HepG2 (cell line): Measurements from ENCODE around the gene PIM3. TPM values are rescaled to one million over a fixed set of nuclear protein-coding genes. Genes with fewer than 3 reads are reported as not detected.

Source experiments
- ADNP ChIP-seq: sonication (generic); formaldehyde crosslinking; IDR thresholded peaks from 2 replicates; pipeline ENCODE4 v1.4.0; 2020; ENCODE audit warnings: missing genetic modification reagents
- AHR ChIP-seq: IDR thresholded peaks from 2 replicates; pipeline ENCODE4 v1.6.1; 2018; ENCODE audit warnings: missing genetic modification reagents, missing compliant biosample characterization
- BRF2 ChIP-seq: sonication (generic); formaldehyde crosslinking; IDR thresholded peaks from 2 replicates; pipeline ENCODE4 v1.8.1; 2022; ENCODE audit warnings: mild to moderate bottlenecking, missing genetic modification reagents
- CBX2 ChIP-seq, 2 experiments: fragments of 200-600 bp in 1 of 2; sonication (generic); formaldehyde crosslinking in 1 of 2; IDR thresholded peaks; 2 replicates each; pipeline versions ENCODE4 v1.7.0 to v1.8.1; 2018 to 2022; ENCODE audit warnings: low read depth in 2 of 2, low read length in 1 of 2, mild to moderate bottlenecking in 1 of 2, missing genetic modification reagents in 1 of 2
- EEA1 ChIP-seq: sonication (generic); formaldehyde crosslinking; IDR thresholded peaks from 2 replicates; pipeline ENCODE4 v1.5.1; 2020; ENCODE audit warnings: mild to moderate bottlenecking, missing genetic modification reagents, borderline replicate concordance
- FOXK1 ChIP-seq: sonication (generic); formaldehyde crosslinking; IDR thresholded peaks from 2 replicates; pipeline ENCODE4 v1.4.0; 2020; ENCODE audit warnings: low read depth, missing genetic modification reagents, borderline replicate concordance
- PHF20 ChIP-seq: sonication (generic); formaldehyde crosslinking; IDR thresholded peaks from 2 replicates; pipeline ENCODE4 v1.5.0; 2020; ENCODE audit warnings: mild to moderate bottlenecking, missing genetic modification reagents
- RARG ChIP-seq: sonication (generic); formaldehyde crosslinking; IDR thresholded peaks from 2 replicates; pipeline ENCODE4 v1.4.0; 2020; ENCODE audit warnings: low read depth, mild to moderate bottlenecking, missing genetic modification reagents
- TCF12 ChIP-seq, 2 experiments: fragments of 450-650 bp in 1 of 2; sonication (generic) in 1 of 2; formaldehyde crosslinking in 1 of 2; IDR thresholded peaks; 2 replicates each; pipeline versions ENCODE4 v1.6.1 to v1.8.0; 2017 to 2022; ENCODE audit warnings: antibody characterized with exemption in 1 of 2, mild to moderate bottlenecking in 1 of 2, missing genetic modification reagents in 1 of 2, moderate library complexity in 1 of 2
- UBTF ChIP-seq: sonication (generic); formaldehyde crosslinking; IDR thresholded peaks from 2 replicates; pipeline ENCODE4 v1.4.0; 2020; ENCODE audit warnings: mild to moderate bottlenecking, missing genetic modification reagents
- ZBTB49 ChIP-seq: sonication (generic); formaldehyde crosslinking; IDR thresholded peaks from 2 replicates; pipeline ENCODE4 v1.4.0; 2020; ENCODE audit warnings: missing genetic modification reagents, borderline replicate concordance
- ZNF101 ChIP-seq: sonication (generic); formaldehyde crosslinking; IDR thresholded peaks from 2 replicates; pipeline ENCODE4 v1.4.0; 2020; ENCODE audit warnings: mild to moderate bottlenecking, low read depth, missing genetic modification reagents, borderline replicate concordance
- ZNF383 ChIP-seq: sonication (generic); formaldehyde crosslinking; IDR thresholded peaks from 2 replicates; pipeline ENCODE4 v1.4.0; 2020; ENCODE audit warnings: missing genetic modification reagents, mild to moderate bottlenecking, borderline replicate concordance
- ZNF710 ChIP-seq: sonication (generic); formaldehyde crosslinking; IDR thresholded peaks from 2 replicates; pipeline ENCODE4 v1.5.0; 2020; ENCODE audit warnings: mild to moderate bottlenecking, missing genetic modification reagents, borderline replicate concordance
- ZNF737 ChIP-seq: sonication (generic); formaldehyde crosslinking; IDR thresholded peaks from 2 replicates; pipeline ENCODE4 v1.5.0; 2020; ENCODE audit warnings: missing genetic modification reagents, mild to moderate bottlenecking, borderline replicate concordance
- ZUFSP ChIP-seq: sonication (generic); formaldehyde crosslinking; IDR thresholded peaks from 2 replicates; pipeline ENCODE4 v1.9.0; 2021; ENCODE audit warnings: missing genetic modification reagents, mild to moderate bottlenecking, borderline replicate concordance
- polyA plus RNA-seq, 8 experiments: library from polyadenylated mRNA; depleted of rRNA in 3 of 8; stranded (reverse) in 7 of 8; unstranded in 1 of 8; fragments of >200 nt; fragmentation: Illumina TruSeq in 4 of 8; extraction: Trizol in 4 of 8; gene quantifications; 2 replicates each; pipeline versions ENCODE4 v1.2.1 to v1.2.3, GENCODE V29; 2011 to 2016; ENCODE audit warnings: low read depth in 4 of 8, missing spikeins in 1 of 8, mixed read lengths in 1 of 8; ENCODE audit not compliant: insufficient read depth in 1 of 8
- total RNA-seq, 5 experiments: library from RNA; depleted of rRNA; stranded (reverse); fragments of >200 nt; fragmentation: Illumina TruSeq; extraction: Trizol; gene quantifications; 2 replicates each; pipeline ENCODE4 v1.2.3, GENCODE V29; 2016; ENCODE audit warnings: low read depth in 1 of 5

The PIM3 gene
- total and polyA plus RNA-seq, 2 of the 13 experiments (the other 11 are each of a cell fraction or from before 2014, with no cell fraction given): 21.6 to 31.2 TPM

- TF ChIP-seq ZBTB49 (CRISPR knock-in tag) (no peak), BRF2 (CRISPR knock-in tag) (no peak), RARG (CRISPR knock-in tag) (no peak), ZNF737 (CRISPR knock-in tag) (no peak), ADNP (CRISPR knock-in tag) (no peak), CBX2 (IDR thresholded peaks at IDR 0.05; ENCODE audit: low read depth, low read length) (no peak), CBX2 (CRISPR knock-in tag; IDR thresholded peaks at IDR 0.05; ENCODE audit: low read depth) (peak; percentile 79; the same call in 1 of the 2 replicates), ZNF383 (no peak), EEA1 (CRISPR knock-in tag) (no peak), PHF20 (0 out of 2 replicates have a peak, but pooled peaks have one; percentile 49), TCF12 (IDR thresholded peaks at IDR 0.05) (no peak), TCF12 (CRISPR knock-in tag; IDR thresholded peaks at IDR 0.05) (peak; percentile 8; the same call in 1 of the 2 replicates), FOXK1 (CRISPR knock-in tag) (no peak), AHR (no peak), ZNF101 (CRISPR knock-in tag) (no peak), ZUFSP (CRISPR knock-in tag) (no peak), UBTF (CRISPR knock-in tag) (peak; percentile 21; the same call in 1 of the 2 replicates), ZNF710 (CRISPR knock-in tag) (no peak)
Measured at GRCh38 chr22:49958931-49959781, 1.4 kb upstream of the PIM3 start (continued).
